HG02642 (cell line): ENCODE data around the gene ARHGEF16.

ENCODE experiments used
- ATAC-seq: cut with Tn5 transposase; IDR thresholded peaks from one replicate; pipeline ENCODE4 v1.9.1; 2021; ENCODE audit warnings: mild to moderate bottlenecking; ENCODE audit not compliant: unreplicated experiment, poor library complexity

Gene ARHGEF16

DNA sequence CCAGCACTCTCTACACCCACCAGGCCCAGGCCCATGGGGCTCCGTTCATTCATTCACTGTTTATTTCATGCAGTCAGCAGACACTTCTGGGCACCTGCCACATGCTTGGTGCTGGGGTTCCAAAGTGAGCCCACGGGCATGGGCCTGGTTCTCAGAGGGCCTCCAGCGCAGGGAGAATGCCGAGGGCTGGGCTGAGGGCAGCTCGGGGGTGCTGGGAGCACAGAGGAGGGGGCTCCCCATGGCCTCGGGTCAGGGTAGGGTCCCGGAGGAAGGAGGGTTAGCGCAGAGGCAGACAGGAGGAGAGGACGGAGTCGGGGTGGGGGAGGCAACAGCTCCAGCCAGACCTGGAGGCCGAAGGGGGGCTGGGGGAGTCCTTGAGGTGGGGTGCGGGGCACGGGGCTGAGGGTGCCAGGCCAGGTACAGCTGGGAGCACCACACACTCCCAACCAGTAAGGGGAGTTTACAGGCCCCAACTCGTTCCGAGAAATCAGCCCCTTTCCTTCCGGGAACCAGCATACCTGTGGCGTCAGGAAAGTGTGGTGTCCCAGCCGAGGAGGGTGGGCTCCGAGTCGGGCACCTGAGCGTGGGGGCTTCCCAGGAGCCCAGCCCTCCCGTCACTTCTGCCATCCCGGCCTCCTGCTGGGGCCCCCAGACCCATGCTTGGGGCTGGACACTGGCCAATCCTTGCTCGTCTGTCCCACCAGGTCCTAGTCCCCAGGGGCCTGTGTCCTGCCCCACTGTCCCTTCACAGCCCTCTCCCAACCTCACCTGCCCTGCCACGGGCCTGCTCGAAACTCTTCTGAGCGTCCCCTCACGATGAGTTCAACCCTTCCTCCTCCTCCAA, 10.8 kb downstream of the ARHGEF16 start:
- ATAC-seq, result no peak

DNA sequence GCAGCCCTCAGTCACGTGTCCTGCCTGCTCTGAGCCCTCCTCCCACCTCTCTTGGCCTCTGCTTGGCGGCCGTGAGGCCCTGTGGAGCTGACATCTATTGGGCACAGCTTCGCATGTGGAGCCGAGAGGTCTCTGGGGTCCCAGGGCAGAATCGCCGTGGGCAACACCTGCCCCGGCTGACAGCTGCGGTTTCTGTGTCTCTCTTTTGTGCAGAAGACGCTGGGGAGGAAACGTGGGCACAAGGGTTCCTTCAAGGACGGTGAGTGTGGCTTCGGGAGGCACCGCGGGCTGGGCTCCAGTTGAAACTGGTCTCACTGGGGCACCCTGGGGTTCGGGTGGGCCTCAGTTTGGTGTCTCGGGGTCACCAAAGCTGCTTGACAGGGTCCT, 11.5 kb downstream of the ARHGEF16 start:
- ATAC-seq, result no peak

DNA sequence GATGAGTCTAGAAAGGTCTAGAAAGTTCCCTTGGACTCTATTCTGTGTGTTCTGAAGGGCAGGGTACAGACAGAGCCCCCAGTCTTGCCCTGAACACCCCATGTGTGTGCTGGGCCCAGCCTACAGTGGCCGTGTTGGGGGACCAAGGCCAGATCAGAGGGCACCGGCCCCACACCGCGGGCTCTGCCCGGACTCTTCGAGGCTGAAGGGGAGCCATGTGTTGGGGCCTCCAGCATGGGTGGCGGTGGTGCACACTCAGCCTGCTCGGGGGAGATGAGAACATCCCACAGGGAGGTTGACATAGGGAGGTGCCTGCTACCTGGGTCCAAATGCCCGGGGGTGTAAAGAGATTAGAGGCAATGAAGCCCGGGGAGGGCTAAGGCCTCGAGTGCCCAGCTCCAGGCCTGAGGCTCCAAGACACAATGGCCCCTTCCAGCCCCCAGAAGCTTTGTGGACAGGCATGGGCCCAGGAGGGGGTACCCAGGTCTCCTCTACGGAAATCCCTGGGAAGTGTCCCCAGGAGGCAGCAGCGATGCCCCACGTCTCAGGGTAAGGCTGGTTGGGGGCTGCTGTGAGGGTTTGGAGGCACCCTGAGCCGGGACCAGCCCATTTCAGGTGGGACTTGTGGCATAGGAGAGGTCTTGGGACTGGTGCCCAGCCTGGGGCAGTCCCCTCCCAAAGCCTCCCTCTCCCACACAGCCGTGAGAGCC, 12.1 kb downstream of the ARHGEF16 start:
- no peak for ATAC-seq

DNA sequence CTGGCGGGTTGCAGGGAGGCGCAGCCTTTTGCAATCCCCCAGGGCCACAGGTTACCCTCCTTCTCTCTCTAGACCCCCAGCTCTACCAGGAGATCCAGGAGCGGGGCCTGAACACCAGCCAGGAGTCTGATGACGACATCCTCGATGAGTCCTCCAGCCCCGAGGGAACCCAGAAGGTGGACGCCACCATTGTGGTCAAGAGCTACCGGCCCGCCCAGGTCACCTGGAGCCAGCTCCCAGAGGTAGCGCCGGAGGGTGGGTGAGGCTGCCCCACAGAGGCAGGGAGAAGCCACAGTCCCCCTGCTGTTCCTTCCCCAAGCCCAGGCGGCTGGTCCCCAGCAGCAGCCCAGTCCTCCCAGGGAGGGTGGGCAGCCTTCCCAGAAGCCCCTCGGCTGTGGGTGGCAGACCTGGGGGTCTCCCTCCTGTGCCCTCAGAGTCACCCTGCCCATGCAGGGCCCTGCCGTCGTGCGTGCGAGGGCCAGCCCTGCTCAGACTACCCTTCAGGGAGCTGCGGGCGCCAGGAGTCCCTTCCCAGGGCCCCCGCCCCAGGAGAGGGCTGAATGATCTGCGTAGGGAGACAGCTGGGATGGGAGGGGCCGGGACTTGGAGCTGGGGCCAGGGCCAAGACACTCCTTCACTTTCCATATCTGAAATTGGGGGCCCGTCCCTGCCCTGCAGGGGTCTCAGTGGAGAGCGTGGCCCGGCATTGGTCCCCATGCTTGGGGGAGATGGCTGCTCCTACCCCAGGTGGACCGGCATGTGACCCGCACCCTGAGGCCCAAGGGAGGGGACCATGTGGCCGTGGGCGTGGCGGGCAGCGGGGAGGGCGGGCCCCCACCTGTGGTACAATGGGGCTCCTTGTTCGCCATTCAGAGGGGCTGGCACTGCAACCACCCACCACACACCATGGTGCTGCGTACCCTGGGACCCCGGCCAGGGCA, 12.9 kb downstream of the ARHGEF16 start:
- no peak for ATAC-seq

DNA sequence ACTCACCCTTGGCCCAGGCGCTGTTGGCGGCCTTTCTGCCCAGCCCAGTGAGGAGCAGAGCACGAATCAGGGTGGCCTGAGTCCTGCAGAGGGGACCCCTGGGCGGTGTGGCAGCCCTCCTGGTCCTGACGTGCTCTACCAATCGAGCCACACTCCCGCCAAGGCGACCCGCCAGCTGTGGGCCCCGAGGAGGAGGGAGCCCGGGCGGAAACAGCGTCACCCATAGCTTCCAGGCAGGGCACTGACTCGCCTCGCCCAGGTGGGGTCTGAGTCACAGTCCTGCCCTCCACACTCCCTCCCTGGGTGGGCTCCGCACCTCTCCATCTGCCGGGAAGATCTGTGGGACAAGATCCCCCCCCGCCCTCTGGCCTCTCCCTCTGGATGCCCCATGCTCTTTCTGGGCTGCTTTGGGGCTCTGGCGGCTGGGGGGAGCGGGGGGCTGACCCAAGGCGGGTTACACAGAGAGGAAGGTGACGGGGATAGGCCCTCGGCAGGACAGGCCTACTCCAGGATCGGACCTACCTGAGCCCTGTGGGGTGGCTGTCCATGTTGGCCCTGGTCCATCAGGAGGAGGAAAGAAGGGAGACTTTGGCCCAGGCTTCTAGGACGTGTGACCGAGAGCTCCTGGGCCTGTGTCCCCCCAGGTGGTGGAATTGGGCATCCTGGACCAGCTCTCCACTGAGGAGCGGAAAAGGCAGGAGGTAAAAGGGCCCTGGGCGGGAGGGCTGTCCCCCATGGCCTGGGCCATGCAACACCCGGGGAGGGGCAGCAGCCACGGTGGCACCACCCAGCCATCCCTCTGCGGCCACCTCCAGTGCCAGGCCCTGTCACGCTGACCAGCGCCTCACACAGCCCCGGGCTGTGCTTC, 14.0 kb downstream of the ARHGEF16 start:
- no peak for ATAC-seq

DNA sequence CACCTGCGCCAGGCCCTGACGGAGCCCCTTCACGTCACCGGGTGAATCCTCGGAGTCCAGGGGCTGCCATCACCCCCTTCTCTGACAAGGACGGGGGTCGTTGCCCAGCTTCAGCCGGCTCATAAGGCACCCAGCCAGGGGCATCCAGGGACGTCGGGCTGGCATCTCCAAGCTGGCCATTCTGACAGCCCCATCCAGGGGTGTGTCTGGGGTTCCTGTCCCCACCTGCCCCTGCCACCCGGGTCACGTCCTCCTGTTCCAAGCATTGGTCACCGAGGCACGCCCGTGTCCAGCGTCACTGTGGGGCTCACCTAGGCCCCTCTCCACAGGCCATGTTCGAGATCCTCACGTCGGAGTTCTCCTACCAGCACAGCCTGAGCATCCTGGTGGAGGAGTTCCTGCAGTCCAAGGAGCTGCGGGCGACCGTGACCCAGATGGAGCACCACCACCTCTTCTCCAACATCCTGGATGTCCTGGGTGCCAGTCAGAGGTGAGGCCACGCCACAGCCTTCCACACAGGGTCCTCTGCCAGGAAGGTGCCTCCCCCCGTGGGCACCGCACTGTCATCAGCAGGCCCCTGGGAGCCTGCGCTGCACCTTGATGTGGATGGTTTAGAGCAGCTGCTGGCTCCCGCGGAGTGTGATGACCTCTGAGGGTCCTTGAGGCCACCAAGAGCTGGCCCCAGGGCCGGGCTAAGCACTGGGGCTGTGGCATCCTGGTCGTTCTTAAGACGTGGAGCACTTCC, 14.8 kb downstream of the ARHGEF16 start:
- no peak for ATAC-seq

DNA sequence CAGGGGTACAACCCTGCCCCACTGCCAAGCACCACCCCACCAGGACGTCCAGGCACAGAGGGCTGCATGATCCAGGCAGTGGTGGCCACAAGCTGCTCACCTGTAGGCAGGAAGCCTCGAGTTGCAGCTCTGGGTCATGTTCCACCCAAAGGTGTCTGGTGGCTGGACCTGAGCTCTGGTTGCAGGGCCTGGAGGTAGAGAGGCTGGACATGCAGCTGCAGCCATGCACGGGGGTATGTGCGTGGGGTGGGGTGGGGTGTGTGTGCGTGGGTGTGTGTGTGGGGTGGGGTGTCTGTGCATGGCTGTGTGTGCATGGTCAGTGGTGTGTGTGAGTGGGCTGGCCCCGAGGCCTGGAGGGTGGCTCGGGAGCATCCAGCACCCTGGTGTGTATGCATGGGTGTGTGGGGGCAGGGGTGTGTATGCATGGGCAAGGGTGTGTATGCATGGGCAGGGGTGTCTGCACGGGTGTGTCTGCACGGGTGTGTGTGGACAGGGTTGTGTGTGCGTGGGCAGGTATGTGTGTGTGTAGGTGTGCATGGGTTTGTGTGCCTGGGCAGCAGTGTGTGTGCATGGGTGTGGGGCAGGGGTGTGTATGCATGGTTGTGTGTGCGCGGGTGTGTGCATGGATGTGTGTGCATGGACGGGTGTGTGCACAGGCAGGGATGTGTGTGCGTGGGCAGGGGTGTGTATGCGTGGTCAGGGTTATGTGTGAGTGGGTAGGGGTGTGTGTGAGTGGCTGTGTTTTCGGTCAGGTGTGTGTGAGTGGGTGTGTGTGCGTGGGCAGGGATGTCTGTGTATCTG, 15.6 kb downstream of the ARHGEF16 start:
- ATAC-seq, result no peak

DNA sequence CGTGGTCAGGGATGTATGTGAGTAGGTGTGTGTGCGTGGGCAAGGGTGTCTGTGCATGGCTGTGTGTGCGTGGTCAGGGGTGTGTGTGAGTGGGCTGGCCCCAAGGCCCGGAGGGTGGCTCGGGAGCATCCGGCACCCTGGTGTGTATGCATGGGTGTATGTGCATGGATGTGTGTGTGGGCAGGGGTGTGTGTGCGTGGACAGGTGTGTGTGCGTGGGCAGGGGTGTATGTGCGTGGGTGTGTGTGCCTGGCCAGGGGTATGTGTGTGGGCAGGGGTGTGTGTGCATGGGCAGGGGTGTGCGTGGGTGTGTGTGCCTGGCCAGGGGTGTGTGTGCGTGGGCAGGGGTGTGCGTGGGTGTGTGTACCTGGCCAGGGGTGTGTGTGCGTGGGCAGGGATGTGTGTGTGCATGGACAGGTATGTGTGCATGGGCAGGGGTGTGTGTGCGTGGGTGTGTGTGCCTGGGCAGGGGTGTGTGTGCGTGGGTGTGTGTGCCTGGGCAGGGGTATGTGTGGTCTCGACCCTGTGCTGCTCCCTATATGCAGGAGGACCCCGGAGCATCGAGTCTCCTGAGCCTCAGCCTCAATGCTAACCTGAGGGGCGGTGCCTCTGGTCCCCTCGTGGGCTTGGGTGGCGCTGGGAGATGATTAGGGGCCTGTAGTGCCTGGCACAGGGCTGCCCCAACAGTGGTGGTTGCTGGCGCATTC, 16.3 kb downstream of the ARHGEF16 start:
- no peak for ATAC-seq

DNA sequence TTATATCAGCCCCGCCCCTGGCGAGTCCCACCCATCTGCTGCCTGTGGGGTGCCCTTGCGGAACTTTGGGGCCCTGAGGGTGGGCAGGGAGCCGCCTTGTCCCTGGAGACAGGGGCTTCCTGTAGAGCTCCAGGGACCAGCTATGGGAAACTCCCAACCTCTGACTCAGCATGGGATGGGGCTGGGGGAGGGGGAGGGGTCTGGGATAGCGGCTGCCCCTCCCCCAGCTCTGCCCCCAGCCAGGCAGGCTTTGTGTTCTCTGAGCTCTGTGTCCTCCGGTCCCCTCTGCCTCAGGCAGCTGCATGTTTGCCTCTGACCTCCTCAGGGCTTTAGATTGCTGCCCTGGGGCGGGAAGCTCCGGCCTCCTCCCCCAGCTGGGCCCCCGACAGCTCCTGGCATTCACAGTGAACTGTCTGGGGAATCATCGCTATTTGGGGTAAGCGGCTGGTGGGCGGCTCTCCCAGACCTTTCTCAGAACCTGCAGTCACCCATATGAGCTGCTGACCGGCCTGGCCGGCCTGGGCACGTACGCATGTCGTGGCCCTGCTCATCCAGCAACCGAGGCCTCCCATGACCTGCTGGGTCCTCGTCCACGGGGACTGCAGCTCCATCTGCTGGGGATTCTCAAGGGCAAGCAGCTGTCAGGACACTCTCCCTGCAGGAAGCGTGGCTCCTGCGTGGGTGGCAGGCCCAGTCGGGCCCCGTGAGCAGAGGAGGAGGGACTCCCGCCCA, 17.1 kb downstream of the ARHGEF16 start:
- ATAC-seq, result no peak

DNA sequence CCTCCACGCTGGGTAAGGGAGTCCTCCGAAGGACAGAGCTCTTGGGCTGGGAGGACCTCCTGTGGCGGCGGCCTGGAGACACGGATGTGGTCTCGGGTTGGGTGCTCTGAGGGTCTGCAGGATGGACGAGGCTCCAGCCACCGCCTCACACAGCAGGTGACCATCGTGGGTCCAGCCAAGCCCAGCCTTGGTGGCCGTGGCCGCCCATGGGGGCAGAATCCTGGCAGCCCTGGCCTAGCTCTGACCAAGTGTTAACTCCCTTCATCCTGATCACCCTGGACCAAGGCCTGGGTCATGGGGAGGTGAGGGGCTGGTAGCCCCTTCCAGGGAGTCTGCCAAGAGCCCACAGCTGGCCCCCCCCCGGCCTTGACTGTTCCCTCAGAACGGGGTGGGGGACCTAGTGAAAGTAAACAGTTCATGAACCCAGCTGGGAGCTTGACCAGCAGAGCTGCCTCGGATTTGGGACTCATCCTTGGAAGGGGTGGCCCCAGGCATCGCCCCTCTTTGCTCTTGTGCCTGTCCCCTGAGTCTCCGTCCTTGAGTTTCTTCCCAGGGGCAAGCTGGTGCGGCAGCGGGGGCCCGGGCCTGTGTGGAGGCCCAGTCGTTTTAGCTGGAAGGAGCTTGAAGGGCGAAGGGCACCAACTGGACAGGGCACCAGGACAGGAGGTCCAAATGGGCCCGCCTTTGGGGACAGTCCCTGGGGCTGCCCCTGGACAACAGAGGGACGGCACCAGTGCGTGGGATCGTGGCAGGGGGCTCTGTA, 17.8 kb downstream of the ARHGEF16 start:
- ATAC-seq, result no peak

DNA sequence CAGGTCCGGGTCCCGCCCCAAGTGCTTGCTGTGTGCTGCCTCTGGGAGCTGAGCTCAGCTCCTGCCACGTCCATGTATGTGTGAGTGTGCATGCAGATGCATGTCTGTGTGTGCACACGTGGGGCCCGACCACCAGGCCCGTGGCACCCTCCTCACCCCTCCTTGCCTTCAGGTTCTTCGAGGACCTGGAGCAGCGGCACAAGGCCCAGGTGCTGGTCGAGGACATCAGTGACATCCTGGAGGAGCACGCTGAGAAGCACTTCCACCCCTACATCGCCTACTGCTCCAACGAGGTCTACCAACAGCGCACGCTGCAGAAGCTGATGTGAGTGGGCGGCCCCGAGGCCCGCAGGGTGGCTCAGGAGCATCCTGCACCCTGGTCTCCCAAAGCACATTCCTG, 18.4 kb downstream of the ARHGEF16 start:
- no peak for ATAC-seq

DNA sequence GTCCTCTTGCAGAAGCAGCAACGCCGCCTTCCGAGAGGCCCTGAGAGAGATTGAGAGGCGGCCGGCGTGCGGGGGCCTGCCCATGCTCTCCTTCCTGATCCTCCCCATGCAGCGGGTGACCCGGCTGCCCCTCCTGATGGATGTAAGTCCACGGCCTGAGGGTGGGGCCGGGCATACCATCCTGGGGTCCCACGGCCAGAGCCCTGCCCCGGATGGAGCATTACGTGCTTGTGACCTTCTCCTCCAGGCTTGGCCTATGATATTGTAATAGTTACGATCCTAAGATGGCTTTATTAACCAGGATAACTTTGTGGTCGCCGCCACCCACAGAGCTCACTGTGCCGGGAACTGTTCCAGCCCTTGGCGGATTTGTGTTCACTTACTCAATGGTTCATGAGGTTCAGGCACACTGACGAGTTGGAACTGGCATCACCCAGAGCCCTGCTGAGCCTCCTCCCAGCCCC, 18.9 kb downstream of the ARHGEF16 start:
- ATAC-seq, result no peak

DNA sequence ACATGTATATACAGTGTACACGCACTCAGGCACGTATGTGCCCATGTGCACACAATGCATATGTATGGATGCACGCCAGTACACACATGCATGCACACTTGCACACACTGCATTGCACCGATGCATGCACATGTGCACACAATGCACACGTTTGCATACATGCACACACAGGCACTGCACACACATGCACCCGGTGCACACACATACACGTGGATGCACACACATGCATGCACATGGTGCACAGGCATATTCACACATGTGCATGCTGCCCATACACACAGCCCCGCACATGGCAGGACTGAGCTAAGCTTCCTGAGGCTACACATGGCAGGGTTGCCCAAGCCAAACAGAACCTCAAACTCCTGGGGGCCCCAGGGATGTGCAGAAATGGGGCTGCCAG, 19.6 kb downstream of the ARHGEF16 start:
- no peak for ATAC-seq

DNA sequence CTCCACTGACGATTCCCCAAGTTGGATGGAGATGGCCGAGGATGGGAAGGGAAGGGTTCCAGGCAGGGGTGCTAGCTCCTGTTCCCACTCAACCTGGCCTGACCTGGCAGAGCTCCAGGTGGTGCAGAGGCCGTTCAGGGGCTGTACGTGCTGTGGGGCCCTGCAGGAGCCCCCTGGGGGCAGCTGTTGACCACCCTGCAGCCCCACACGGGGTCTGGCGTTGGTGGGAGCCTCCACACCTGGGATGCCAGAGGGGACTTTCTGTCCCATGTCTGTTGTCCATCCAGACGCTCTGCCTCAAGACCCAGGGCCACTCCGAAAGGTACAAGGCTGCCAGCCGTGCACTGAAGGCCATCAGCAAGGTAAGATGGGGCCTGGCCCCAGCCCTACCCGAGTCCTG, 20.0 kb downstream of the ARHGEF16 start:
- no peak for ATAC-seq

DNA sequence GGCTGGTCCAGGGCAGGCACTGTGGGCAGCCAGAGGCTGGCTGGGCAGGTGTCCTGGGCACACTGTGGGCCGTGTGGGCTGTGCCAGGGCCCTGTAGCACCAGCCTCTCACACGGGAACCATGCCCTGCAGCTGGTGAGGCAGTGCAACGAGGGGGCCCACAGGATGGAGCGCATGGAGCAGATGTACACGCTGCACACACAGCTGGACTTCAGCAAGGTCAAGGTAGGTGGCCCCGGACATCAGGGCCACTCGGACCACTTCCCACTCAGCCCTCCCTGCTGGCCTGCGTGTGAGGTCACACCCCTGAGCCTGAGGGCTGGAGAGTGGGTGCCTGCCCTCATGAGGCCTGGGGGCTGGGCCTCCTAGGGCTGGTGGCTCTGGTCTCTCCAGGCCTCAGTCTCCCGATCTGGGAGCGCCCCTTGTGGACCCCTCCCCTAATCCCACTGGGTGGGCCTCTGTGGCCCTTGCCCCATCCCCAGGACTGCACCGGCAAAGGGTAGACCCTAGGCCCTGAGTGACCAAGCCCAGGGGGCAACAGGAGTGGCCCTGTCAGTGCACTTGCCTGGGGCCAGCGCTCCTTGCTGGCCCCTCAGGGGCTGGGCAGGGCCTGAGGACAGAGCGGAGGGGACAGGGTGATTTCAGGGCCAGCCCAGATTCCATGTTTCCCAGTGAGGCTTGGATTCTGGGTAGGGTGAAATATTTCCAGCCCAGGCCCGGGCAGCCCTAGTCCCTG, 21.5 kb downstream of the ARHGEF16 start:
- no peak for ATAC-seq

DNA sequence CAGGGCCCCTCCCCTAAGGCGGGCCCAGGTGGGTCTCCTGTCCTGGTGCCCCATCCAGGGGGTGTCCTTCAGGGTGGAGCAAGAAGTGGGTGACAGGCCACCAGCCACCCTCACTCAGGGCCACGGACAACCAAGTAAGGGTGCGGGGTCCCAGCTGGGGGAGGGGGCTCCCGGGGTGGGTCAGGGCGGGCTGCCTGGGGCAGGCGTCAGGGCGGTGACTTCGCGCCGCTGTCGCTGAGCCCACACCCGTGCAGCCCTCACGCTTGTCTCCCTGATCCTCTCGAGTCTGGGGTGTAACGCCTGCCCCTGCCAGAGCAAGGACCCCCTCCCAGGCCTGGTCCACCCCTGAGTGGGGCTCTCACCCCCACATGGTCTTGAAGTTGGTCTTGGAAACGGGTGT, 22.2 kb downstream of the ARHGEF16 start:
- no peak for ATAC-seq
